Body of pancreas (tissue), 4 donors: ENCODE data around the gene RMND1. TPM values are rescaled to one million over a fixed set of nuclear protein-coding genes. Genes with fewer than 3 reads are reported as not detected.

Experiments
- ATAC-seq: fragments of 150-250 bp; one replicate; pipeline ENCODE4 v1.9.1; 2016
- DNase-seq, 4 donors: peaks; one replicate each; pipeline ENCODE4 v3.0.0-alpha.2; 2019
- H3K27ac ChIP-seq, 4 donors: fragments of 200-600 bp; sonication (generic); 1 replicate in 3 of 4; 2 replicates in 1 of 4; pipeline versions ENCODE4 v1.5.1 to v1.6.1; 2016 to 2019; ENCODE audit warnings: mild to moderate bottlenecking in 1 of 4, mixed read lengths in 1 of 4, moderate library complexity in 1 of 4
- H3K27me3 ChIP-seq, 2 donors: fragments of 200-600 bp; sonication (generic); one replicate each; pipeline ENCODE4 v1.6.0; 2016; ENCODE audit warnings: mild to moderate bottlenecking in 1 of 2
- H3K36me3 ChIP-seq, 2 donors: fragments of 200-600 bp; sonication (generic); replicated peaks in 1 of 2; 2 replicates each; pipeline ENCODE4 v1.5.1; 2016; ENCODE audit warnings: low read depth in 2 of 2; ENCODE audit not compliant: insufficient read depth in 1 of 2
- H3K4me1 ChIP-seq: fragments of 200-600 bp; sonication (generic); one replicate; pipeline ENCODE4 v1.6.0; 2016
- H3K4me3 ChIP-seq, 2 donors: fragments of 200-600 bp; sonication (generic); 1 replicate in 1 of 2; 2 replicates in 1 of 2; pipeline ENCODE4 v1.5.1; 2016 to 2019
- H3K9me3 ChIP-seq, 3 donors: fragments of 200-600 bp; sonication (generic); 1 replicate in 2 of 3; 2 replicates in 1 of 3; pipeline ENCODE4 v1.5.1; 2016
- POLR2A ChIP-seq, 3 donors: fragments of 450-650 bp; IDR thresholded peaks; one replicate each; pipeline ENCODE4 v1.6.1; 2016; ENCODE audit warnings: antibody characterized with exemption in 3 of 3, mild to moderate bottlenecking in 2 of 3
- WGBS, 2 donors: methylation state at CpG; one replicate each; pipeline ENCODE4 v1.1.5; 2017; 5-methylcytosine and 5-hydroxymethylcytosine counted together
- intact Hi-C: fragments of 100-400 bp; cut with DNase I; formaldehyde crosslinking; loops from one replicate; pipeline ENCODE4 v1.15.1; 2023
- total RNA-seq, 2 donors: library from RNA; depleted of rRNA; stranded (reverse); fragments of >200 nt; gene quantifications; one replicate each; pipeline ENCODE4 v1.1.0, GENCODE V29; 2016
- TF ChIP-seq, protein P1 (sequence below), 7 experiments: fragments of 450-650 bp in 4 of 7; fragments of 200-600 bp in 3 of 7; sonication (generic) in 3 of 7; IDR thresholded peaks; one replicate each; pipeline ENCODE4 v1.5.1; 2016 to 2019; ENCODE audit warnings: antibody characterized with exemption in 7 of 7

RMND1 gene
- total RNA-seq, 2 donors from 2014 or later = 6.6 to 10.9 TPM

DNA sequence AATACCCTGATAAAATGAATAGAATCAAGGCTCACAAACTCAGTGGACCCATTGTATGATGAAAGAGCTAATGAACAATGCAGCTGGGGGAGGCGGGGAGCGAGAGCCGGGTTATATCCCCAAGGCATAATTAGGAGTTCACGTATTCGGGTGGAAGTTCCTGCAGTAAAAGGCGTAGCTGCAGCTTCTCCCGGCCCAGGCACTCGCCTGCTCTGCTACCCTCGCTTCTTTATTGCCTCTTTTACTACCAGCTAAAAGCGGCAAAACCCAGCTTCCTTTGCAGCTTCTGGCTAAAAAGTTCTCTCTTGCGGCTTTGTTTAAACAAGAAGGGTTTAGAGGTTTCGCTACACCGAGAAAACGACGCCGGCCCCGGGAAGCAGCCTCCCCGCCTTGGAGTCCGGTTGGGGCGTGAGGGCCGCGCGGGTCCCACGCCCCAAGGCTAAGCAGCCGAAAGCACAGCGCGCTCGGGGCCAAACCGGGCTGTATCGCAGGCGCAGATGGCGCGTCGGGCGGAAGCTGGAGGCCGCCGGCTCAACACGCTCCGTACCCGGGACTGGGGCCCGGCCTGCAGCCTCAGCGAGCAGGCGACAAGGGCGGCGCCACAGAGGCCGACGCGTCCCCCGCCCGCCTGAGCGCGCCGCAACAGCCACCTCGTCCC is 62.2 kb downstream of the RMND1 start:
- ATAC-seq (no peak), DNase-seq (peak; percentile 55 to 69 (median 62))
- Histone ChIP-seq H3K4me1 (peaks cover 37% of the 10 kb centered on the region), H3K4me3 (peak overlapping the region; percentile 35 to 62), H3K36me3 (no peaks in the 10 kb centered on the region), H3K27me3 (no peaks in the 10 kb centered on the region), H3K27ac (peak overlapping the region; percentile 97 to 99 (median 98)), H3K9me3 (no peaks in the 10 kb centered on the region)
- intact Hi-C loops = no loop called here
- TF ChIP-seq, protein P1, sequence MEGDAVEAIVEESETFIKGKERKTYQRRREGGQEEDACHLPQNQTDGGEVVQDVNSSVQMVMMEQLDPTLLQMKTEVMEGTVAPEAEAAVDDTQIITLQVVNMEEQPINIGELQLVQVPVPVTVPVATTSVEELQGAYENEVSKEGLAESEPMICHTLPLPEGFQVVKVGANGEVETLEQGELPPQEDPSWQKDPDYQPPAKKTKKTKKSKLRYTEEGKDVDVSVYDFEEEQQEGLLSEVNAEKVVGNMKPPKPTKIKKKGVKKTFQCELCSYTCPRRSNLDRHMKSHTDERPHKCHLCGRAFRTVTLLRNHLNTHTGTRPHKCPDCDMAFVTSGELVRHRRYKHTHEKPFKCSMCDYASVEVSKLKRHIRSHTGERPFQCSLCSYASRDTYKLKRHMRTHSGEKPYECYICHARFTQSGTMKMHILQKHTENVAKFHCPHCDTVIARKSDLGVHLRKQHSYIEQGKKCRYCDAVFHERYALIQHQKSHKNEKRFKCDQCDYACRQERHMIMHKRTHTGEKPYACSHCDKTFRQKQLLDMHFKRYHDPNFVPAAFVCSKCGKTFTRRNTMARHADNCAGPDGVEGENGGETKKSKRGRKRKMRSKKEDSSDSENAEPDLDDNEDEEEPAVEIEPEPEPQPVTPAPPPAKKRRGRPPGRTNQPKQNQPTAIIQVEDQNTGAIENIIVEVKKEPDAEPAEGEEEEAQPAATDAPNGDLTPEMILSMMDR (IDR thresholded peaks at IDR 0.05) = no peak
- TF ChIP-seq POLR2A (IDR thresholded peaks at IDR 0.05) = peak; percentile 81 to 86 (median 85)
- WGBS, 2 donors = 0 to 1% methylated on average over 27 to 54 of the region's 54 CpGs

DNA sequence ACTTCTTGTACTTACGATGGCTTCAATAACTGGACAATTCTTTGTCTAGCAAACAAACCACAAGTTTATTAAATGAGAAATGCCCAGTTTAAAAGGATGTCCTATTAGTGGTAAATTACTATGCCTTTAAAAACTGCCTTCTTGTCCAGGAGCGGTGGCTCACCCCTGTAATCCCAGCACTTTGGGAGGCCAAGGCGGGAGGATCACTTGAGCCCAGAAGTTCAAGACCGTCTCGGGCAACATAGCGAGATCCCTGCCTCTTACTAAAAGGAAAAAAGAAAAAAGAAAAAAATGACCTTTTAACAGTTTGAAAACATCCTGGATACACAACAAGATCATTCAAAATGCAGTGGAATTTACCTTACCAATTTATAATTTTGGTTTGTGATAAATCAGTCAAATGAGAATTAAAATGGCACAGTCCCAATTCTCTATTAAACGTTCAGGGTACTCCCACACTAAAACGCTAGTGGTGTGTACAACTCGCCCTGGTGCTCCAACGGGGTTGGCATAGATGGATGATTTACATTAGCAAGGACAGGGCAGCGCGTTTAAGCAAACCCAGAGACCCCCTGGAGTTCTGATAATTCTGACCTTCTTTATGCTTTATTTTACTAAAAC is 62.8 kb downstream of the RMND1 start:
- WGBS, 2 donors = 20 to 21% methylated on average over 12 of the region's 12 CpGs
- intact Hi-C loops = no loop called here
- peak overlapping the region; percentile 97 to 99 (median 98) for H3K27ac ChIP-seq
- no peaks in the 10 kb centered on the region for H3K9me3 ChIP-seq
- ATAC-seq = no peak
- no peaks in the 10 kb centered on the region for H3K27me3 ChIP-seq
- DNase-seq = peak in 1 of 4 donors; percentile 19
- H3K36me3 ChIP-seq = no peaks in the 10 kb centered on the region
- H3K4me3 ChIP-seq = peak overlapping the region; percentile 35 to 62
- no peak for TF ChIP-seq POLR2A (IDR thresholded peaks at IDR 0.05)
- TF ChIP-seq, protein P1 (IDR thresholded peaks at IDR 0.05) = no peak
- peaks cover 36% of the 10 kb centered on the region for H3K4me1 ChIP-seq

DNA sequence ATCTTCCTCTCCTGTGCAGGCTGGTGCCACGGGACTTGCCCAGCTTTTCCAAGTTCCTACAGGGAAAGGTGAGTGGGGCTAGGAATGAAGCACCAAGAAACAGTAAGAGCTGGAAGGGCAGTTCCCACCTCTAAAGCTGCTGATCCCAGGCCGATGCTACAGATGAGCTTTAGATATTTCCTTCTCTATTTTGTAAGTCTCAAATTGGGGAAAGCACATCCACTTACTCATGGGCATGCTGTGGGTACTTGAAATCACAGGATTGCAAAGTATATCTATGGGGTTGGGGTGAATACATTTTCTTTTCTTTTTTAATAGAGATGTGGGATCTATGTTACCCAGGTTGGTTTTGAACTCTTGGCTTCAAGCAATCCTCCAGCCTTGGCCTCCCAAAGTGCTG is 63.7 kb downstream of the RMND1 start:
- peaks cover 29% of the 10 kb centered on the region for H3K4me1 ChIP-seq
- intact Hi-C loops = no loop called here
- H3K4me3 ChIP-seq = no peak overlapping the region
- TF ChIP-seq POLR2A (IDR thresholded peaks at IDR 0.05) = no peak
- TF ChIP-seq, protein P1 (IDR thresholded peaks at IDR 0.05) = no peak
- 69 to 74% methylated on average over 2 of the region's 2 CpGs for WGBS, 2 donors
- H3K27ac ChIP-seq = peak overlapping the region in 1 of 4 donors; percentile 97
- H3K27me3 ChIP-seq = no peaks in the 10 kb centered on the region
- H3K9me3 ChIP-seq = no peaks in the 10 kb centered on the region
- H3K36me3 ChIP-seq = no peaks in the 10 kb centered on the region
- ATAC-seq = no peak
- DNase-seq = no peak

DNA sequence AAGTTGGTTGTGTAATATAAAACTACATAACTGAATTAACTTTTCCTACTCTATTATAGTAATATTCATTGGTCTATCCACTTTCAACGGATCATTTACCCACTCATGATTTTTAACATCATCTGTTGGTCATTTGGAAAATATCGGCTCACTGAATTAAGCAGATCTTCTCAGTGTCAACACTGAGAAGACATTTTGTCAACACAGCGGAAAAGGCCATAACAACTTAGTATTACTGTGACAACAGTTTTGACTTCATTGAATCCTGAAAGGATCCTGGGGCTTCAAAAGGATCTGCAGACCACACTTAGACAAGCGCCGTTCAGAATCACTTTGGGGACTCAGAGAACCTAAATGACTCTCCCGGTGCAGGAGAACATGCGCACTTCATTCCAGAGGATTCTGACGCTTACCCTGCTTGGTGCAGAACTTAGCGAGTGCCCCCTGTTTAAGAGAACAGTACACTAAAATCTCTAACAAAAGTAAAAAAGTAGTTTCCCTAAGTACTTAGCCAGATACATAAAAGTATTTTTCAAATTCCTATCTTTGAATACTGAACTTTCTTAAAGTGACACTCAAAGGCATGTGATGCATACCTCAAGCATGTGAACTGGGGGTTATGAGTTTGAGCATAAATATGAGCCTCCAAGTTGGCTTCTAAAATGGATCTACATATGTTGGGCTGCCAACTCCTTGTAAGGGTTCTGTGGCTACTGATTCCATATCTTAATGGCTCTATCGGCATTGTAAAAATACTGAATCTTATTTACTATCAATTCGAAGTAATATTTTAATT is 64.6 kb downstream of the RMND1 start:
- no peak overlapping the region for H3K4me3 ChIP-seq
- DNase-seq (no peak), ATAC-seq (no peak)
- no peaks in the 10 kb centered on the region for H3K27me3 ChIP-seq
- H3K4me1 ChIP-seq = peaks cover 20% of the 10 kb centered on the region
- H3K27ac ChIP-seq = peak overlapping the region in 1 of 4 donors; percentile 97
- H3K9me3 ChIP-seq = no peaks in the 10 kb centered on the region
- no peaks in the 10 kb centered on the region for H3K36me3 ChIP-seq
- intact Hi-C loops = no loop called here
- 83 to 93% methylated on average over 11 of the region's 11 CpGs for WGBS, 2 donors
- no peak for TF ChIP-seq POLR2A (IDR thresholded peaks at IDR 0.05)
- TF ChIP-seq, protein P1 (IDR thresholded peaks at IDR 0.05) = no peak
